OCI-LY1 (cell line): ENCODE results near the gene TMEM88.

Experiments used
- H2AFZ ChIP-seq: fragments of 200-600 bp; sonication (generic), shearing (Covaris generic); 2 replicates; pipeline ENCODE4 v1.6.0; 2014; ENCODE audit warnings: antibody characterized with exemption, mild to moderate bottlenecking, low read length
- H3F3A ChIP-seq: fragments of 200-600 bp; sonication (generic), shearing (Covaris generic); 2 replicates; pipeline ENCODE4 v1.6.0; 2014; ENCODE audit warnings: mild to moderate bottlenecking, antibody characterized with exemption, low read length, moderate library complexity; ENCODE audit not compliant: insufficient read depth
- H3K27ac ChIP-seq: fragments of 200-600 bp; sonication (generic); 2 replicates; pipeline ENCODE4 v1.5.1; 2014; ENCODE audit warnings: low read length, mixed run types, mild to moderate bottlenecking, low read depth; ENCODE audit not compliant: poor library complexity, severe bottlenecking
- H3K27me3 ChIP-seq: fragments of 200-600 bp; sonication (generic); 2 replicates; pipeline ENCODE4 v1.6.0; 2014; ENCODE audit warnings: antibody characterized with exemption, mild to moderate bottlenecking, low read length, moderate library complexity; ENCODE audit not compliant: insufficient read depth
- H3K36me3 ChIP-seq: fragments of 200-600 bp; sonication (generic); 2 replicates; pipeline ENCODE4 v1.6.1; 2014; ENCODE audit warnings: mild to moderate bottlenecking, antibody characterized with exemption, low read length, moderate library complexity, mixed read lengths; ENCODE audit not compliant: insufficient read depth
- H3K4me1 ChIP-seq: fragments of 200-600 bp; sonication (generic); 2 replicates; pipeline ENCODE4 v1.5.1; 2014; ENCODE audit warnings: mild to moderate bottlenecking, low read length, moderate library complexity; ENCODE audit not compliant: insufficient read depth, severe bottlenecking
- H3K4me2 ChIP-seq: fragments of 200-600 bp; sonication (generic), shearing (Covaris generic); 2 replicates; pipeline ENCODE4 v1.6.1; 2014; ENCODE audit warnings: low read length
- H3K4me3 ChIP-seq: fragments of 200-600 bp; sonication (generic); 2 replicates; pipeline ENCODE4 v1.5.1; 2014; ENCODE audit warnings: low read length, low read depth, mild to moderate bottlenecking, mixed read lengths; ENCODE audit not compliant: poor library complexity, severe bottlenecking
- H3K79me2 ChIP-seq: fragments of 200-600 bp; shearing (Covaris generic); 2 replicates; pipeline ENCODE4 v1.6.1; 2016; ENCODE audit warnings: mixed run types, low read length, mixed read lengths; ENCODE audit not compliant: insufficient read depth
- H3K9ac ChIP-seq: fragments of 200-600 bp; sonication (generic), shearing (Covaris generic); 2 replicates; pipeline ENCODE4 v1.6.1; 2014; ENCODE audit warnings: mild to moderate bottlenecking, low read length, mixed read lengths
- H3K9me2 ChIP-seq: fragments of 200-600 bp; sonication (generic), shearing (Covaris generic); 2 replicates; pipeline ENCODE4 v1.6.1; 2014; ENCODE audit warnings: low read depth, mild to moderate bottlenecking, low read length, mixed read lengths
- H3K9me3 ChIP-seq: fragments of 200-600 bp; shearing (Covaris generic); 2 replicates; pipeline ENCODE4 v1.6.1; 2014; ENCODE audit warnings: low read length, mixed read lengths
- H4K20me1 ChIP-seq: fragments of 200-600 bp; sonication (generic), shearing (Covaris generic); 2 replicates; pipeline ENCODE4 v1.6.0; 2016; ENCODE audit warnings: mild to moderate bottlenecking, low read length; ENCODE audit not compliant: insufficient read depth
- CTCF ChIP-seq: fragments of 200-600 bp; sonication (generic), shearing (Covaris generic); IDR thresholded peaks from 2 replicates; pipeline ENCODE4 v1.5.1; 2017; ENCODE audit warnings: mild to moderate bottlenecking, antibody characterized with exemption, low read length, moderate library complexity, mixed read lengths
- EZH2 ChIP-seq: fragments of 200-600 bp; sonication (generic), shearing (Covaris generic); IDR thresholded peaks from 2 replicates; pipeline ENCODE4 v1.8.0; 2017; ENCODE audit warnings: borderline replicate concordance, mixed run types, mild to moderate bottlenecking, antibody characterized with exemption, low read length, moderate library complexity, mixed read lengths

Gene TMEM88

GRCh38 chr17:7846765-7847661, 7.9 kb upstream of the TMEM88 start:
- H3K27ac ChIP-seq, result no peak overlapping the region
- peaks cover 56% of the 10 kb centered on the region for H3K36me3 ChIP-seq
- no peaks in the 10 kb centered on the region for H3K9me2 ChIP-seq
- no peaks in the 10 kb centered on the region for H3K79me2 ChIP-seq
- peaks cover 6% of the 10 kb centered on the region for H3F3A ChIP-seq
- no peaks in the 10 kb centered on the region for H4K20me1 ChIP-seq
- no peak overlapping the region for H3K9ac ChIP-seq
- peaks cover 40% of the 10 kb centered on the region for H3K4me1 ChIP-seq
- TF ChIP-seq CTCF (no peak), EZH2 (no peak)
- no peak overlapping the region for H3K4me3 ChIP-seq
- no peak overlapping the region for H2AFZ ChIP-seq
- H3K27me3 ChIP-seq, result no peaks in the 10 kb centered on the region
- H3K9me3 ChIP-seq, result no peaks in the 10 kb centered on the region
- no peak overlapping the region for H3K4me2 ChIP-seq

DNA sequence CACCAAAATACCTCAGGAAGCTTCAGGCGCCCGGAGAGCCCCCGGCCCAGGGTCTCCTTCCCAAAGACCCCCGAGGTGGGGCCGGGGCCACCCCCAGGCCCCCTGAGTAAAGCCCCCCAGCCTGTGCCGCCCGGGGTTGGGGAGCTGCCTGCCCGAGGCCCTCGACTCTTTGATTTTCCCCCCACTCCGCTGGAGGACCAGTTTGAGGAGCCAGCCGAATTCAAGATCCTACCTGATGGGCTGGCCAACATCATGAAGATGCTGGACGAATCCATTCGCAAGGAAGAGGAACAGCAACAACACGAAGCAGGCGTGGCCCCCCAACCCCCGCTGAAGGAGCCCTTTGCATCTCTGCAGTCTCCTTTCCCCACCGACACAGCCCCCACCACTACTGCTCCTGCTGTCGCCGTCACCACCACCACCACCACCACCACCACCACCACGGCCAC, 6.7 kb upstream of the TMEM88 start:
- no peak overlapping the region for H3K27ac ChIP-seq
- H3K4me3 ChIP-seq, result no peak overlapping the region
- H3K27me3 ChIP-seq, result no peaks in the 10 kb centered on the region
- H3K79me2 ChIP-seq, result no peaks in the 10 kb centered on the region
- no peaks in the 10 kb centered on the region for H3K9me3 ChIP-seq
- H3K4me1 ChIP-seq, result peaks cover 37% of the 10 kb centered on the region
- peaks cover 6% of the 10 kb centered on the region for H3F3A ChIP-seq
- no peak overlapping the region for H2AFZ ChIP-seq
- no peaks in the 10 kb centered on the region for H3K9me2 ChIP-seq
- no peaks in the 10 kb centered on the region for H4K20me1 ChIP-seq
- peaks cover 67% of the 10 kb centered on the region for H3K36me3 ChIP-seq
- H3K9ac ChIP-seq, result no peak overlapping the region
- no peak for TF ChIP-seq EZH2
- H3K4me2 ChIP-seq, result no peak overlapping the region

- Histone ChIP-seq H3K4me2 (no peak overlapping the region), H2AFZ (no peak overlapping the region), H3K4me3 (no peak overlapping the region), H3K9me3 (no peaks in the 10 kb centered on the region), H3K36me3 (peaks cover 70% of the 10 kb centered on the region), H3K27ac (no peak overlapping the region), H3F3A (peaks cover 6% of the 10 kb centered on the region), H3K9me2 (no peaks in the 10 kb centered on the region), H4K20me1 (no peaks in the 10 kb centered on the region), H3K9ac (no peak overlapping the region), H3K79me2 (no peaks in the 10 kb centered on the region), H3K27me3 (no peaks in the 10 kb centered on the region), H3K4me1 (peaks cover 35% of the 10 kb centered on the region)
- TF ChIP-seq EZH2 (no peak), CTCF (no peak)
Measured at GRCh38 chr17:7848739-7849129, 6.1 kb upstream of the TMEM88 start.
